ENCODE results near the gene SLC25A2.

- TF ChIP-seq CTCF (IDR thresholded peaks at IDR 0.05; ENCODE audit: insufficient read depth, low read length, poor library complexity, severe bottlenecking) (no peak), EZH2phosphoT487 (conservative IDR thresholded peaks at IDR 0.05; ENCODE audit: low read length) (no peak)
Observed at GRCh38 chr5:141261238-141261546, 42.7 kb downstream of the SLC25A2 start.

Data from SU-DHL-6 (cell line).